Activated B cell treated with CpG ODN at 0.5 μM for 24 hours (primary cell): ENCODE results near the gene DLEC1. TPM values are rescaled to one million over a fixed set of nuclear protein-coding genes. Genes with fewer than 3 reads are reported as not detected.

Experiments
- ATAC-seq: fragments of 200-7000 bp; cut with Tn5 transposase; one replicate; pipeline ENCODE4 v1.10.0; 2021; ENCODE audit warnings: low read depth, mild to moderate bottlenecking, moderate library complexity
- CTCF ChIA-PET: fragments of 350-600 bp; sonication (Branson Sonifier 250); formaldehyde crosslinking; loops from one replicate; lab custom pipeline; 2021; ENCODE audit warnings: antibody characterized with exemption; lab: Charles Lee
- POLR2A ChIA-PET: fragments of 350-600 bp; sonication (Branson Sonifier 250); formaldehyde crosslinking; loops from one replicate; lab custom pipeline; 2021; ENCODE audit warnings: antibody characterized with exemption; lab: Charles Lee
- DNase-seq: peaks from one replicate; pipeline ENCODE4 v3.0.0; 2022
- H3K27ac Mint-ChIP-seq: one replicate; pipeline ENCODE4 v1.8.0; 2020; ENCODE audit warnings: mixed read lengths
- H3K27me3 Mint-ChIP-seq: one replicate; pipeline ENCODE4 v1.8.0; 2021; ENCODE audit warnings: mixed read lengths
- H3K36me3 Mint-ChIP-seq: one replicate; pipeline ENCODE4 v1.8.0; 2021; ENCODE audit warnings: low read depth, mixed read lengths
- H3K4me1 Mint-ChIP-seq: one replicate; pipeline ENCODE4 v1.8.0; 2021; ENCODE audit warnings: mixed read lengths
- H3K4me3 Mint-ChIP-seq: one replicate; pipeline ENCODE4 v1.8.0; 2020; ENCODE audit warnings: mild to moderate bottlenecking, mixed read lengths
- H3K9me3 Mint-ChIP-seq: one replicate; pipeline ENCODE4 v1.8.0; 2020; ENCODE audit warnings: mixed read lengths
- intact Hi-C: fragments of 100-400 bp; cut with micrococcal nuclease; formaldehyde crosslinking; loops from one replicate; pipeline ENCODE4 v1.15.1; 2024
- total RNA-seq: library from RNA; stranded (reverse); gene quantifications from 2 replicates; pipeline ENCODE4 v1.2.3, GENCODE V29; 2022
- TF ChIP-seq, protein P1 (sequence below): fragments of 200-600 bp; IDR thresholded peaks from one replicate; pipeline ENCODE4 v1.8.0; 2022; ENCODE audit warnings: antibody characterized with exemption, mild to moderate bottlenecking

Gene DLEC1
- total RNA-seq, 1 donor from 2014 or later: 0.11 TPM

DNA sequence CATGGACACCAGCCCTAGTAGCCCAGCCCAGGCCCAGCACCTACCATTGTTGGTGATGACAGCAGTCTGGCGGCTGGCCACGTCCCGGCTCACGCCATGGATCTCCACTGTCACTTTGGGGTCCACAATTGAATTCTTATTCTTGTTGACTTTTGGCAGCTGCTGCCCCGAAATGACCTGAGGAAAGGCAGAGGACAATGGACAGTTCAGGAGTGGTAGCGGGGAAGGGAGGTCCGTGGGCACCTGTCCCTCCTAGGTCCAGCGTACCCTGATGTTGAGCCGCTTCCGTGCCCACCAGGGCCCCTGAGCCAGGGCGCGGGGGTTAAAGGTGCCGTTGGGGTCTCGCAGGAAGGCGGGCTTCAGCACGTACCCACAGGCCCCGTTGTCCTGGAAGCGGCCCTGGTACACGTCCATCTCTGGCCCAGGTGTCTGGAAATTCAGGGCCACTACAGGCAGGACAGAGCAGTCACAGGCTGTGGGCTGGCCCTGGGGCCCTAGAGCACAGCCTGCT, 30.8 kb upstream of the DLEC1 start:
- Mint-ChIP-seq H3K27me3 (no peaks in the 10 kb centered on the region), H3K4me1 (peaks cover 6% of the 10 kb centered on the region), H3K27ac (no peak overlapping the region), H3K9me3 (no peaks in the 10 kb centered on the region), H3K4me3 (no peak overlapping the region), H3K36me3 (peaks cover 20% of the 10 kb centered on the region)
- intact Hi-C loops: no loop called here
- ChIA-PET POLR2A (no interaction called here), CTCF (no interaction called here)
- ATAC-seq (no peak), DNase-seq (no peak)
- TF ChIP-seq, protein P1, sequence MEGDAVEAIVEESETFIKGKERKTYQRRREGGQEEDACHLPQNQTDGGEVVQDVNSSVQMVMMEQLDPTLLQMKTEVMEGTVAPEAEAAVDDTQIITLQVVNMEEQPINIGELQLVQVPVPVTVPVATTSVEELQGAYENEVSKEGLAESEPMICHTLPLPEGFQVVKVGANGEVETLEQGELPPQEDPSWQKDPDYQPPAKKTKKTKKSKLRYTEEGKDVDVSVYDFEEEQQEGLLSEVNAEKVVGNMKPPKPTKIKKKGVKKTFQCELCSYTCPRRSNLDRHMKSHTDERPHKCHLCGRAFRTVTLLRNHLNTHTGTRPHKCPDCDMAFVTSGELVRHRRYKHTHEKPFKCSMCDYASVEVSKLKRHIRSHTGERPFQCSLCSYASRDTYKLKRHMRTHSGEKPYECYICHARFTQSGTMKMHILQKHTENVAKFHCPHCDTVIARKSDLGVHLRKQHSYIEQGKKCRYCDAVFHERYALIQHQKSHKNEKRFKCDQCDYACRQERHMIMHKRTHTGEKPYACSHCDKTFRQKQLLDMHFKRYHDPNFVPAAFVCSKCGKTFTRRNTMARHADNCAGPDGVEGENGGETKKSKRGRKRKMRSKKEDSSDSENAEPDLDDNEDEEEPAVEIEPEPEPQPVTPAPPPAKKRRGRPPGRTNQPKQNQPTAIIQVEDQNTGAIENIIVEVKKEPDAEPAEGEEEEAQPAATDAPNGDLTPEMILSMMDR: no peak

DNA sequence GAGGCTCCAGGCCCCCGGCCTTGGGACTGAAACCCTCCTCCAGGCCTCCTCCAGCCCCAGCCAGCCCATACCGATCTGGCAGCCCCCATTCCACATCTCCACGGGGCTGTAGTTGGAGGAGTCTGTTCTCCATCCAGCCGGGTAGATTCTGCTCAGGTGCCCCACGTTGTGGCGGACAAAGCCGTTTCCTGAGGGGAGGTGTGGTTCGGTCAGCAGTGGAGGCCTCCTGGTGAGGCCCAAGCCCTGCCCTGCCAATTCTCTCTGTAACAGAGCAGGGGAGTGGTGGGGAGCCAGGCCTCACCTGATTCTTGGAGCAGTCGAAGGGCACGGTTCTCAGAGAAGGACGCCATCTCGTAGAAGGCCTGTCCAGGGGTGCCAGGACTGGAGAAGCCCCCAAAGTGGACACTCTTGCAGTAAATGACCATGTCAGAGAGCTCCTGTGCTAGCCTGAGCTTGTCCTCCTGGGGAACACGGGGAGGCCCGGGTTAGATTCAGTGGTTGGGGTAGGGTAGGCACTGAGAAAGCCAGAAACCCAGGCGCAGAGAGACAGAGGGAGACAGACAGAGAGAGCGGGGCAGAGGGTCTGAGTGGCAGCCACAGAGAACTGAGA, 29.9 kb upstream of the DLEC1 start:
- ATAC-seq (no peak), DNase-seq (no peak)
- H3K4me1 Mint-ChIP-seq: peaks cover 6% of the 10 kb centered on the region
- H3K36me3 Mint-ChIP-seq: peaks cover 20% of the 10 kb centered on the region
- no peaks in the 10 kb centered on the region for H3K27me3 Mint-ChIP-seq
- H3K4me3 Mint-ChIP-seq: no peak overlapping the region
- ChIA-PET CTCF (no interaction called here), POLR2A (no interaction called here)
- intact Hi-C loops: no loop called here
- H3K27ac Mint-ChIP-seq: no peak overlapping the region
- TF ChIP-seq, protein P1: no peak
- H3K9me3 Mint-ChIP-seq: no peaks in the 10 kb centered on the region

DNA sequence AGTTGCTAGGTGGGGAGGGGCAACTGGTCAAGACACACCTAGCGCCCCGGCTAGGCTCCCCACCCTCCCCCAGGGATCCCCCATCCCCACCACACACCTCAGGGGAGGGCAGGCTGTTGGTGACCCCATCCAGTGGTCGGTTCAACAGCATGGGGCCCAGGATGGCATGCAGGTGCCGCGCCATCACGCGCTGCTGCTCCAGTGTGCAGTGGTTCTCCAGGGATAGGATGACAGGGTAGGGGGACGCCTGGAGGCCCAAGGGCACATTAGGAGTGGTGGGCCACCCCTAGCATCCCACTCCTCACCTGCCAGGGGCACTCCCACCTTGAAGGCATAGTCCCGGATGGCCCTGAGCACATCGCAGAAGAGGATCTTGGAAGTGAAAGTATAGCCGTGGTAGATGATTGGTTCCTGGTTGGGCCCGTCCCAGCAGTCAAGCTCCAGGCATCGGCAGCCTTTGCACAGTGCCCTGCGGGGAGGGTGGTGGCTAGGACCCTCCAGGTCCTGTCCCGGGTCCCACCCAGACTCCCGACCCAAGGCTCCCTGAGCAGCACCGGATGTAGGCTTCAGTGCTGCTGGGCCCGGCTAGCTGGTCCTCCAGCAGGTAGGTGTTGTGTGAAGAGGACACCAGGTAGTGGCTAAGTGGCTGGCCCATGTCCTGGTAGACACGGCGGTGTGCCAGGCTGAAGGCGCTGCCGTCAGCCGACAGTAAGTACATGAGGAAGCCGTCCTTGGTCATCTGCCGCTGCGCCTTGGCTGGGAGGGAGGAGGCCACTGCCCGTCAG, 29.0 kb upstream of the DLEC1 start:
- TF ChIP-seq, protein P1: no peak
- Mint-ChIP-seq H3K4me3 (no peak overlapping the region), H3K36me3 (peaks cover 15% of the 10 kb centered on the region), H3K27ac (no peak overlapping the region), H3K4me1 (peaks cover 3% of the 10 kb centered on the region), H3K27me3 (no peaks in the 10 kb centered on the region), H3K9me3 (peaks cover 2% of the 10 kb centered on the region)
- DNase-seq: no peak
- CTCF ChIA-PET: no interaction called here
- ATAC-seq: no peak
- POLR2A ChIA-PET: no interaction called here
- intact Hi-C loops: no loop called here

DNA sequence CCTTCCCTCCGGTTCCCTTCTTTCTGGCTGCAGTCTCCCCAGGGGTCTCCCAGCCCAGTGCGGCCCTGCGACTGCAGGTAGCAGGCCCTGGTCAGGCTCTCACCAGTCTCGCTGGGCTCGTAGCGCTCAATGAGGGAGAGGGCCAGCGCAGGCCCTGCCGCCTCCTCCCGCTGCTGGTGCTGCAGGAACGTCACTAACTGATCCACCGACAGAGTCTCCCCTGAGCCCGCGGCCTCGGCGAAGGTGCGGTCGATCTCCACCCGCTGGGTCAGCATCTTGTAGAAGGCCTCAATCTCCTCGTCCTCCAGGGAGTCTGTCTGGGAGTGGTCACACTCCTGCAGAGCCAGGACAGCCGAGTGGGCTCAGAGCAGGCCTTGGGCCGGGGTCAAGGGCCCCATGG, 27.9 kb upstream of the DLEC1 start:
- peaks cover 7% of the 10 kb centered on the region for H3K9me3 Mint-ChIP-seq
- ATAC-seq (no peak), DNase-seq (no peak)
- no peaks in the 10 kb centered on the region for H3K27me3 Mint-ChIP-seq
- H3K4me1 Mint-ChIP-seq: peaks cover 3% of the 10 kb centered on the region
- H3K36me3 Mint-ChIP-seq: peaks cover 15% of the 10 kb centered on the region
- ChIA-PET CTCF (interaction anchor here (1.0 kb wide), 1 partner anchor 14 kb away, joined by 3 read pairs; no protein-coding TSS in a partner anchor), POLR2A (no interaction called here)
- TF ChIP-seq, protein P1: no peak
- no peak overlapping the region for H3K4me3 Mint-ChIP-seq
- intact Hi-C loops: no loop called here
- H3K27ac Mint-ChIP-seq: no peak overlapping the region

DNA sequence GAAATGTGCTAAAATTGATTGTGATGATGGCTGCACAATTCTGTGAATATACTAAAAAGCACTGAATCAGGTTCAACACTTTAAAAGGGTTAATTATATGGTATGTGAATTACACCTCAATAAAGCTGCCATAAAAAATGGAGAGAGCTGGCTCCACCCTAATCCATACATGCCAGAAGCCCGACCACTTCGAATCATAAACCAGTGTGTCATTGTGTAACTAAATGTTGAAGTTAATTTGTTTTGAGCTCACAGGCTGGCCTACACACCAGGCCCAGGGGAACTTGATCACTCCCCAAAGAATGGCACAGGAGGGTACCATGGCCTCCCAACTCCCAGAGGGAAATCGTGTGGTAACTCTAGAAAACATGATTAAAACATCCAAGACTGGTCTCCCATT, 23.5 kb upstream of the DLEC1 start:
- Mint-ChIP-seq H3K27ac (no peak overlapping the region), H3K4me3 (no peak overlapping the region), H3K27me3 (no peaks in the 10 kb centered on the region), H3K4me1 (no peaks in the 10 kb centered on the region), H3K9me3 (peaks cover 11% of the 10 kb centered on the region), H3K36me3 (peaks cover 21% of the 10 kb centered on the region)
- TF ChIP-seq, protein P1: no peak
- DNase-seq: no peak
- CTCF ChIA-PET: no interaction called here
- POLR2A ChIA-PET: no interaction called here
- no peak for ATAC-seq
- intact Hi-C loops: no loop called here
